Brain microvascular endothelial cell (primary cell): ENCODE results near the gene SAMD4A.

Source experiments
- DNase-seq: peaks from one replicate; pipeline ENCODE4 v3.0.0-alpha.2; 2020
- H3K27ac ChIP-seq: fragments of 250-450 bp; sonication (Bioruptor Pico); 2 replicates; pipeline ENCODE4 v1.5.1; 2020; ENCODE audit warnings: mild to moderate bottlenecking, moderate library complexity
- H3K27me3 ChIP-seq: fragments of 250-450 bp; sonication (Bioruptor Pico); replicated peaks from 2 replicates; pipeline ENCODE4 v1.5.1; 2020; ENCODE audit warnings: mild to moderate bottlenecking
- H3K36me3 ChIP-seq: fragments of 250-450 bp; sonication (Bioruptor Pico); replicated peaks from 2 replicates; pipeline ENCODE4 v1.5.1; 2020; ENCODE audit warnings: mild to moderate bottlenecking
- H3K4me3 ChIP-seq: 2 replicates; pipeline ENCODE4 v1.5.1; 2011; ENCODE audit warnings: low read depth, mild to moderate bottlenecking, control low read depth, low read length, moderate library complexity
- CTCF ChIP-seq: IDR thresholded peaks from 2 replicates; pipeline ENCODE4 v1.5.1; 2011; ENCODE audit warnings: low read depth, mild to moderate bottlenecking, moderate library complexity, low read length, control low read depth, inconsistent platforms; ENCODE audit errors: missing control alignments
- in situ Hi-C: cut with HindIII; loops from 2 replicates; pipeline ENCODE4 v1.10.0; 2017; ENCODE audit warnings: low sequenced_read_pairs, low pct_ligation_motif_present

The SAMD4A gene

GRCh38 chr14:54548491-54548890 lies 18.4 kb upstream of the SAMD4A start:
- in situ Hi-C loops = no loop called here
- Histone ChIP-seq H3K27ac (no peak overlapping the region), H3K4me3 (no peak overlapping the region), H3K27me3 (no peaks in the 10 kb centered on the region), H3K36me3 (no peaks in the 10 kb centered on the region)
- DNase-seq = no peak
- no peak for TF ChIP-seq CTCF

DNA sequence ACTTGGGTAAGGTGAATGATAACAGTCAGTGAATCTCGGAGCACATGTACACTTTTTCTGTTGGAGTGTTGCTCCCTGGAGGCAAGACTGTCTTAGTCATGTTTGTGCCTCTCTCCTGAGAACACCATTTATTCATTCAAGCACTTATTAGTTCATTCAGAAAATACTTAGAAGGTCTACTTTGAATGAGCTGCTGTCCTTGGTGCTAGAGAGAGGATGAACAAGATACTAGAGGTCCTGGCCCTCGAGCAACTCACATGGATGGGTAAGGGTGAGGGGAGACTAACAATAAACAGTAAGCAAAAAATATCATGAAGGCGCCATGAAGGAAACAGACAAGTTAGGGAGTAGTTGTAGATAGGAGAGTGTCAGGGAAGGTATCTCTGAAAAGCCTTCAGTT lies 17.1 kb upstream of the SAMD4A start:
- no peak for DNase-seq
- TF ChIP-seq CTCF = no peak
- Histone ChIP-seq H3K27me3 (no peaks in the 10 kb centered on the region), H3K4me3 (no peak overlapping the region), H3K27ac (no peak overlapping the region), H3K36me3 (no peaks in the 10 kb centered on the region)
- in situ Hi-C loops = no loop called here

DNA sequence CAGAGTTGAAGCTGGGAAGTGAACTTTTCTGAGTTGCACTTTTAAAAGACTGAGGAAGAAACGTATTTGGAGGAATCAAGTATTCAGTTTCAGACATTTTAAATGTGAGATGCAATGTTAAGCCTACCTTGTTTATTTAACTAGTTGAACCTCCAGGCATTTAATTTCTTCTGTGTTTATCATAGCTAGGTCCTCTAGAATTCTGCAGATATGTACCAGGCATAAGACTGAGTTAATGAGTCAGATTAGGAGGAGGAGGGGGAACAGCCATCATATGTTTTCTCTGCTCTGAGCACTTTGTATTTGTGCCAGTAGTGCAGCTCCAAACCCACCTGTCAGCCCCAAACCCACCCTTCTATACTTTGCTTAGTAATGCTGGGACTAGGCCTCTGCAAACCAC lies 16.4 kb upstream of the SAMD4A start:
- Histone ChIP-seq H3K27ac (no peak overlapping the region), H3K4me3 (no peak overlapping the region), H3K36me3 (no peaks in the 10 kb centered on the region), H3K27me3 (no peaks in the 10 kb centered on the region)
- DNase-seq = no peak
- TF ChIP-seq CTCF = no peak
- in situ Hi-C loops = no loop called here

DNA sequence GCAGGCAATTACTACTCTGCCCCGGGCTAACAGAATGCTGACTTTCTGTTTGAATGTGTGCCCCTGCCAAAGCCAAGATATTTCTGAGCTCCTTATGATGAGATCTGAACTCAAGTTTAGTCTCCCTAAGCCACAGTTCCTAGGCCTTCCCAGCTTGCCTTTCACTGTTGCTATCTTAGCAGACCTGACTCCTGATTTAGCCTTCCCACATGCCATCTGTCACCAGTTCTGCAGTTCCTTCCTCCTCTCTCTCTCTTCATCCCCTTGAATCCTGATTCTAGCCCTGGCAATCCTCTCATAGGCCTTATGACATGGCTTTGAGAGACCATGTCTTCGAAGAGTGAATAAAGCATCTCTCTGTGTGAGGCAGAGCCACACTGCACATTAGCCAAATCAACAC lies 12.5 kb upstream of the SAMD4A start:
- Histone ChIP-seq H3K4me3 (no peak overlapping the region), H3K36me3 (no peaks in the 10 kb centered on the region), H3K27me3 (no peaks in the 10 kb centered on the region), H3K27ac (no peak overlapping the region)
- no peak for TF ChIP-seq CTCF
- DNase-seq = no peak
- in situ Hi-C loops = no loop called here

DNA sequence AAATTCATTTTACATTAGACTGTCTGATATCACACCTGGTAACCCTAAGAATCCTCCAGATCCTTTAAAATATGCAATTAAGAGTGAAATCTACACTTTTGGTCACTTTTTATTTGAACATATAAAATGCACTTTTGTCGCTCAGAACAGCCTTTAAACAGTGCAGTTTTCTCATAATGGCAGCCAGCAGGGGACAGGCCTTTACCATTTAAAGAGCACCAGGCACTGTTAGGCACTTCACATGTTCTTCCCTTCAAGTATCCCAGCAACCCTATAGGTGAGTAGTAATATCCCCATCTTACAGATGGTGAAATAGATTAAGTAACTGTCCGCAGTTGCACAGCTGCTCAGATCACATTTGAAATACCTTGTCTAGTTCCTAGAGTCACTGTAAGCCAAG lies 11.3 kb upstream of the SAMD4A start:
- H3K27me3 ChIP-seq = no peaks in the 10 kb centered on the region
- H3K27ac ChIP-seq = no peak overlapping the region
- DNase-seq = no peak
- H3K36me3 ChIP-seq = no peaks in the 10 kb centered on the region
- H3K4me3 ChIP-seq = no peak overlapping the region
- TF ChIP-seq CTCF = peak; percentile 42
- in situ Hi-C loops = no loop called here

DNA sequence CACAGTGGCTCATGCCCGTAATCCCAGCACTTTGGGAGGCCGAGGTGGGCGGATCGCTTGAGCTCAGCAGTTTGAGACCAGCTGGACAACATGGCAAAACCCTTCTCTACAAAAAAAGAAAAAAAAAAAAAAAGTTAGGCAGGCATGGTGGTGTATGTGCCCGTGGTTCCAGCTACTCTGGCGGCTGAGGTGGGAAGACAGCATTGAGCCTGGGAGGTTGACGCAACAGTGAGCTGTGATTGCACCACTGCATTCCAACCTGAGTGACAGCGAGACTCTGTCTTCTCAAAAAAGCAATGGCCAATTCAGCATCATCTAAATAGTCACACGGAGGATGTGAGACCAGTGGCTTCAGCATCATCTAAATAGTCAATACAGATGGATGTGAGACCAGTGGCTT lies 10.4 kb upstream of the SAMD4A start:
- in situ Hi-C loops = no loop called here
- no peak for DNase-seq
- Histone ChIP-seq H3K4me3 (no peak overlapping the region), H3K36me3 (no peaks in the 10 kb centered on the region), H3K27ac (no peak overlapping the region), H3K27me3 (no peaks in the 10 kb centered on the region)
- TF ChIP-seq CTCF = no peak
